ENCODE results near the gene FGR.
A peak's percentile ranks its signal among the peaks of the same experiment; 100 is the strongest.

Gene FGR

DNA sequence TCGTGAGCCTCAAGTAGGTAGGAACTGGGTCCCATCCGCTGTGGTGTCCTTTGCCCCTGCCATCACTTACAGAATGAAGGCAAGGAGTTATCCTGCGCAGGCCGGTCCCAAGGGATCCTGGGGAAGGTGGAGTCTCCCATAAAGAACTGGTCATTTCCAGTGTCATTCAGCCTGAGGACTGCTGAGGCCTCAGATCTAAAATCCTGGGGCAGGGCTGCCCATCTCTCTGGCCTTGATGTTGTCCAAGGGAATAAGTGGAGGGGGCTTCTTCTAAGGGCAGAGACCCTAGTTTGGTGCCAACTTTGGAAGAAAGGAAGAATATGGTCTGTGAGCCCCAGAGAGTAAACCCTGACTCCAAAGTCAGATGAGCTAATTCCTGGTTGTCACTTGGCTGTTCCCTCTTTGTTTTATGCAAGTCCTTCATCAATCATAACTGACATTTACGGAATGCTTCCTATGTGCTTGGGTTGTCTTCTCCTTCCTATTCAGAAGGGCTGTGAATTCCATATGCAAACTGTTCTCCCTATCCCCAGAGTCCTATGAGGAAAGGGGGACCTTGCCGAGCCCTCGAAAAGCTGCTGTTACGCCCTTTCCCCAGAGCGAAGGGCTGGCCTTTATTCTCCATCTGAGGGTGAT lies 30.1 kb upstream of the FGR start:
- H3K4me1 Mint-ChIP-seq (ENCODE audit: low read depth) = peaks cover 47% of the 10 kb centered on the region
- H3K27me3 Mint-ChIP-seq = no peaks in the 10 kb centered on the region
- no peak overlapping the region for H3K27ac Mint-ChIP-seq
- no peaks in the 10 kb centered on the region for H3K9me3 Mint-ChIP-seq (ENCODE audit: low read depth)
- peaks cover 6% of the 10 kb centered on the region for H3K36me3 Mint-ChIP-seq
- no peak overlapping the region for H3K4me3 Mint-ChIP-seq

DNA sequence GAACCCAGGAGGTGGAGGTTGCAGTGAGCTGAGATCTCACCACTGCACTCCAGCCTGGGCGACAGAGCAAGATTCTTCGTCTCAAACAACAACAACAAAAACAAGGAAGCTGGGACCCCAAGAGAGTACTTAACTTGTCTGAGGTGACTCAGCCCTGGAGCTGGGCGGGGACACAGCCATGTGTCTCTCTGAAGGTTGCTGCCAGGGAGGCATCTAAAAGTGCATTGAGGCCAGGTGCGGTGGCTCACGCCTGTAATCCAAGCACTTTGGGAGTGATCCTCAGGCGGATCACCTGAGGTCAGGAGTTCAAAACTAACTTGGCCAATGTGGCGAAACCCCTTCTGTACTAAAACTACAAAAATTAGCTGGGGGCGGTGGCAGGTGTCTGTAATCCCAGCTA lies 29.3 kb upstream of the FGR start:
- Mint-ChIP-seq H3K27ac (no peak overlapping the region), H3K4me3 (no peak overlapping the region), H3K4me1 (ENCODE audit: low read depth) (peaks cover 45% of the 10 kb centered on the region), H3K36me3 (peaks cover 6% of the 10 kb centered on the region), H3K9me3 (ENCODE audit: low read depth) (no peaks in the 10 kb centered on the region), H3K27me3 (no peaks in the 10 kb centered on the region)

DNA sequence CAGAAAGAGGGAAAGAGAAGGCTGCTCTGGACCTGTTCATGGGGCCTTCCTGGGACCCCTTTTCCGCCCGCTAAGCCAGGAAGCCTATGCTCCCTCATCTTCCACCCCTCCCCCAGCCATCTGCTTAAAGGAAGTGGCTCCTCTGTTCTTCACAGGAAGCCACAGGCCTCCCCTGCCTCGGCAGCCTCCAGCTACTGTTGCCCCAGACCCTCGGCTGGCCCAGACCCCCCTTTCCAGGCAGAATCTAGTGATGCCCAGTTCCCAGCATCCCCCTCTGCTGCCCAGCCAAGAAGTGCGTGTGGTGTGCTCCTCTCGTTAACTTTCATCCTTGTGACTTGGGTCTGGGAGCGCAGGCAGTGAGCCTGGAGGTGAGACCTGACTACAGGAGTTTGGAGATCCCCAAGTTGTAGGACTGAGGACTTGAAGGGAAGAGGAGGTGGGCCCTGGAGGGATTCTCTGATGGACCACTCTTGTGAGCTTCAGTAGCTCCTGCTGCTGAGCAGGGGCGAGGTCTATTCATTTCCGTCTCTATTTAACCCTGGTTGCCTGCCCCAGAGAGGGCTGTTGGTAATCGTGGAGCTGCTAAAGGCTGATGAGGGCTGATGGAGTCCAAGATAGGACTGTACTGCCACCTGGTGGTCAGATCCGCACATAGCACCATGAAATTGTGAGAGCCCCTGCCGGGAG lies 27.9 kb upstream of the FGR start:
- Mint-ChIP-seq H3K27me3 (no peaks in the 10 kb centered on the region), H3K9me3 (ENCODE audit: low read depth) (no peaks in the 10 kb centered on the region), H3K4me3 (peak overlapping the region; percentile 83), H3K36me3 (peaks cover 6% of the 10 kb centered on the region), H3K27ac (peak overlapping the region; percentile 99), H3K4me1 (ENCODE audit: low read depth) (peaks cover 48% of the 10 kb centered on the region)

DNA sequence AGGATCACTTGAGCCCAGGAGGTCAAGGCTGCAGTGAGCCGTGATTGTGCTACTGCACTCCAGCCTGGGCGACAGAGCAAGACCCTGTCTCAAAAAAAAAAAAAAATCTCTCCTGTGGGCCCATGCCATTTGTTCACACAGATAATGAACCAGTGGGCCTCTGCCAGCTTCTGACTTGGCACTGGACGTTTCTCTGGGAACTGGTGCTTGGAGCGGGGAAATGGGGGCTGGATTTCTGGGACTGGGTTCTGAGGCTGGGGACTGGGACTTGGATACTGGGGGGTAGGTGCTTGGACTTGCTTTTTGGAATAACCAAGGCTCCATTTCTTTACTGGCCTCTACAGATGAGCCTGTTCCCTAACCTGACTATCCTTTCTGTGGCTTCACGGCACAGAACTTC lies 27.3 kb upstream of the FGR start:
- H3K4me3 Mint-ChIP-seq = peak overlapping the region; percentile 83
- H3K27ac Mint-ChIP-seq = peak overlapping the region; percentile 99
- H3K27me3 Mint-ChIP-seq = no peaks in the 10 kb centered on the region
- H3K9me3 Mint-ChIP-seq (ENCODE audit: low read depth) = no peaks in the 10 kb centered on the region
- peaks cover 45% of the 10 kb centered on the region for H3K4me1 Mint-ChIP-seq (ENCODE audit: low read depth)
- H3K36me3 Mint-ChIP-seq = peaks cover 3% of the 10 kb centered on the region

DNA sequence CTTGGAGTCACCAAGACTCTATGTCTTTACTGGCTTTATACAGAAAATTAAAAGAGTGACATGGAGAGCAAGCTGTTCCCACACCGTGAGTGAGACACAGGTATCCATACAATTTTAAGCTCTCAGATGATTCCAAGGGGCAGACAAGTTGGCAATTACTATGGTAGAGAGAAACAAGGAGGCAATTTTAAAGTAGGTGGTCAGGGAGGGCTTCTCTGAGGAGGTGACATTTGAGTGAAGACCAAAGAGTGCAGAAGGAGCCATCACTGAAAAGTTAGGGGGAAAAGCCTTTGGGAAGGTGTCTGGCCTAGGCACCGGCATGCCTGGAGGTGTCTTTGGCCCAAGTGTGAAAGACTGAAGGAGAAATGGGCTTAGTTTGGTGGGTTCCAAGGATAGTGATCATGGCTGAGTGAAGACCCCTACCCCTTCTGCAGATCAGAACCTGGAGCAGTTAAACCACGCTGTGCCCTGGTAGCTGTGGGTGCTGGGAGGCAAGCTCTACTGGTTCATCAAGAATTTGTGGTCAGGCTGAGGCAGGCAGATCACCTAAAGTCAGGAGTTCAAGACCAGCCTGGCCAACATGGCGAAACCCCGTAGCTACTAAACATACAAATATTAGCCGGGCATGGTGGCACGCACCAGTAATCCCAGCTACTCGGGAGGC lies 26.6 kb upstream of the FGR start:
- Mint-ChIP-seq H3K9me3 (ENCODE audit: low read depth) (no peaks in the 10 kb centered on the region), H3K36me3 (peaks cover 2% of the 10 kb centered on the region), H3K4me3 (peak overlapping the region; percentile 91), H3K27me3 (no peaks in the 10 kb centered on the region), H3K27ac (peak overlapping the region; percentile 96), H3K4me1 (ENCODE audit: low read depth) (peaks cover 45% of the 10 kb centered on the region)

DNA sequence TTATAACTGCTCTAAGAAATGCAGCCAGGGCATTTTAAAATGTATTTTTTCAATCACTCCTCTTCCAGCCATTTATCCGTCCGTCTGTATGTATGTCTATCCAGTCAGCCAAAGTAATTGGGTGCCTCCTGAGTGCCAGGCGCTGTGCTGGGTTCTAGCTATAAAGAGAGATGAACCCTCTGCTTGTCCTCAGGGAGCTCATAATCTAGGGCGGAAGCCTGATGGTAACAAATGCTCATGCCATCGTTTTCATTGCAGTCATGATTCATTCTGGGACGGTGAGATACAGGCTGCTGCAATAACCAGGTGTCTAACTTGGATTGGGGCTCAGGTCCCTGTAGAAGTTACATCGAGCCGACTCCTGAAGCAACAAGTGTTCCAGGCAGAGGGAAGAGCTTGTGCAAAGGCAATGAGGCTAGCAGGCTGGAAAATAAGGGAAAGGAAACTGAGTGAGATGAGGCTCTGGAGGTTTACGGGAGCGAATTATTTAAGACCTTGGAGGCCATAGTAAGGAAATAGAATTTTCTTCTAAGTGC lies 25.4 kb upstream of the FGR start:
- Mint-ChIP-seq H3K4me3 (peak overlapping the region; percentile 91), H3K4me1 (ENCODE audit: low read depth) (peaks cover 47% of the 10 kb centered on the region), H3K36me3 (no peaks in the 10 kb centered on the region), H3K27me3 (no peaks in the 10 kb centered on the region), H3K9me3 (ENCODE audit: low read depth) (no peaks in the 10 kb centered on the region), H3K27ac (peak overlapping the region; percentile 96)

GRCh38 chr1:27659497-27660299 lies 24.7 kb upstream of the FGR start:
- Mint-ChIP-seq H3K4me3 (peak overlapping the region; percentile 91), H3K27ac (peak overlapping the region; percentile 96), H3K36me3 (no peaks in the 10 kb centered on the region), H3K9me3 (ENCODE audit: low read depth) (no peaks in the 10 kb centered on the region), H3K27me3 (no peaks in the 10 kb centered on the region), H3K4me1 (ENCODE audit: low read depth) (peaks cover 47% of the 10 kb centered on the region)

- H3K4me1 Mint-ChIP-seq (ENCODE audit: low read depth) = peaks cover 47% of the 10 kb centered on the region
Observed at GRCh38 chr1:27658951-27659496, 24.0 kb upstream of the FGR start.

DNA sequence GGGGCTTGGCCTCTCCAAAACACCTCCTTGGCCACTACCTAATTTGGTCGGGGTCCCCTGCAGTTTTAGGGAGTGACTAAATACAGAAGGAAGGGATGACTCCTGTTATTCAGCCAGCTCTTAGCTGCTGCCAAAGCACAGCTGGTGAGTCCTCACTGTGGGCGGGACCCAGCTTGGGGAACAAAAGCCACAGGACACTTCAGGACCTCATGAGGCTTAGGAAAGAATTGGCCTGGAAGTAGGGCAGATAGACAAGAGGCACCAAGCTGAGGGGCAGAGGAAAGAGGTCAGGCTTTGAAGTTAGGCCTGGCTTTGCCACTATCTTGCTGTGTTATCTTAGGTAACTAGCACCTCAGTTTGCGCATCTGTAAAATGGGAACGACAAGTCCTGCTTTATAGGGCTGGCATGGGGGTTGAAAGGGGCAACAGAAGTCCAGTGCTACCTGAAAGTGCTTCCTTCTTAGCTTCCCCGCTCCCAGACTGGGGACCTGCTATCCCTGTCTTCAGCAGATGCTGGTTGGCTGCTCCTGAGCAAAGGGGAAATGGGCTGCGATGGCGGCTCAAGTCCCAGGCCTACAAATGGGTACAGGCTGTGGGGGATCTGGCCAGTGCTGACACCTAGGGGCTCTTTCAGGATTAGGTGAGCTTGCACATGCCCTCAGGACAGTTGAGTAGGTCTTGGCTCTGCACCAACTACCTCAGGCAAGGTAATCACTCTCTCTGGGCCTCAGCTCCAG lies 21.3 kb upstream of the FGR start:
- Mint-ChIP-seq H3K27ac (peak overlapping the region; percentile 22), H3K9me3 (ENCODE audit: low read depth) (no peaks in the 10 kb centered on the region), H3K36me3 (no peaks in the 10 kb centered on the region), H3K4me3 (no peak overlapping the region), H3K4me1 (ENCODE audit: low read depth) (peaks cover 29% of the 10 kb centered on the region), H3K27me3 (no peaks in the 10 kb centered on the region)

More at GRCh38 chr1:27658951-27659496, 24.0 kb upstream of the FGR start:
- Mint-ChIP-seq H3K27me3 (no peaks in the 10 kb centered on the region), H3K9me3 (ENCODE audit: low read depth) (no peaks in the 10 kb centered on the region), H3K4me3 (peak overlapping the region; percentile 86), H3K36me3 (no peaks in the 10 kb centered on the region), H3K27ac (peak overlapping the region; percentile 94)

GRCh38 chr1:27655151-27655937 lies 20.4 kb upstream of the FGR start:
- H3K9me3 Mint-ChIP-seq (ENCODE audit: low read depth) = no peaks in the 10 kb centered on the region
- H3K27me3 Mint-ChIP-seq = no peaks in the 10 kb centered on the region
- peaks cover 28% of the 10 kb centered on the region for H3K4me1 Mint-ChIP-seq (ENCODE audit: low read depth)
- no peak overlapping the region for H3K4me3 Mint-ChIP-seq
- no peaks in the 10 kb centered on the region for H3K36me3 Mint-ChIP-seq
- peak overlapping the region; percentile 58 for H3K27ac Mint-ChIP-seq

- H3K9me3 Mint-ChIP-seq (ENCODE audit: low read depth) = no peaks in the 10 kb centered on the region
- no peak overlapping the region for H3K4me3 Mint-ChIP-seq
- H3K27me3 Mint-ChIP-seq = no peaks in the 10 kb centered on the region
- peaks cover 15% of the 10 kb centered on the region for H3K4me1 Mint-ChIP-seq (ENCODE audit: low read depth)
- H3K36me3 Mint-ChIP-seq = no peaks in the 10 kb centered on the region
- no peak overlapping the region for H3K27ac Mint-ChIP-seq
Observed at GRCh38 chr1:27652111-27652864, 17.3 kb upstream of the FGR start.

DNA sequence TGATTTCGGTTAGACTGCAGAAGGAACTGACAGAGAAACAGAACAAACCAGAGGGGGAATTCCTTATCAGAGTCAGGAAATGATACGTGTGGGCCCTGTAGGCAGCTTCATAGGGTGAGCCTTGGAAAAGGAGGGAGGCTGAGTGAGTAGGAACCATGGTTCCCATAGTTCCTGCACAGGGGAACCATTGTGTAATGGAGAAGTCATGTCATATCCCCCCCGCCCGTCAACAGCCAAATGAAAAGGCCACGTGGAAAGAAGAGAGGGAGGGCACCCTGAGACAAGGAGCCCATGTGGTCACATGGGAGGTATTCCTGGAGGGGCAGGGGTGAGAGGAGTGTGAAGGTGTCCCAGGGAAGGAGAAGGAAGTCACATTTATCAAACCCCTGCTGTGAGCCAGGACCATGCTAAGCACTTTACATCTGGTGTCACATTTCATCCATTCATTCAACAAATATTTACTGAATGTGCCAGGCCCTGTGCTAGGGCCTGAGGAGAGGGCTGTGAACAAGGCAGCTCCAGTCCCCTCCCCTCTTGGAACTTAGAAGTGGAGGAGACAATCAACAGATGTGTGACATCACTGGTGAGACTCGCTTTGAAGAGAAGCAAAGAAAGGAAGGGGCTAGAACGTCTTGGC lies 15.7 kb upstream of the FGR start:
- H3K9me3 Mint-ChIP-seq (ENCODE audit: low read depth) = no peaks in the 10 kb centered on the region
- no peaks in the 10 kb centered on the region for H3K36me3 Mint-ChIP-seq
- H3K27ac Mint-ChIP-seq = peak overlapping the region; percentile 58
- no peak overlapping the region for H3K4me3 Mint-ChIP-seq
- peaks cover 15% of the 10 kb centered on the region for H3K4me1 Mint-ChIP-seq (ENCODE audit: low read depth)
- no peaks in the 10 kb centered on the region for H3K27me3 Mint-ChIP-seq
